HG03175 (cell line): Measurements from ENCODE around the gene REEP6.
A peak's percentile ranks its signal among the peaks of the same experiment; 100 is the strongest.
"Not testable (repeated sequence)": the region's sequence is repeated elsewhere in the genome, so short reads cannot be mapped to it uniquely, and the experiment has no call there.

Experiments
- ATAC-seq: cut with Tn5 transposase; IDR thresholded peaks from one replicate; pipeline ENCODE4 v1.9.1; 2021; ENCODE audit warnings: mild to moderate bottlenecking, moderate library complexity; ENCODE audit not compliant: unreplicated experiment

The REEP6 gene

GRCh38 chr19:1471515-1472160 lies 19.3 kb upstream of the REEP6 start:
- ATAC-seq: no peak

- ATAC-seq: no peak
Observed at GRCh38 chr19:1472231-1473084, 18.5 kb upstream of the REEP6 start.

GRCh38 chr19:1473085-1473851 lies 17.7 kb upstream of the REEP6 start:
- ATAC-seq: no peak

- ATAC-seq: no peak
Observed at GRCh38 chr19:1474011-1474764, 16.8 kb upstream of the REEP6 start.

- ATAC-seq: no peak
Observed at GRCh38 chr19:1474765-1475351, 16.1 kb upstream of the REEP6 start.

- ATAC-seq: no peak
Observed at GRCh38 chr19:1475751-1476437, 15.1 kb upstream of the REEP6 start.

GRCh38 chr19:1477056-1477455 lies 13.9 kb upstream of the REEP6 start:
- ATAC-seq: not testable (repeated sequence)

- peak; percentile 82 for ATAC-seq
Observed at GRCh38 chr19:1478934-1479707, 11.9 kb upstream of the REEP6 start, which contains the start of gene C19orf25. Gene C19orf25, minus strand, starts transcription at chr19:1479215. Its CDS starts 312 bp downstream, at chr19:1478903.

- no peak for ATAC-seq
Observed at GRCh38 chr19:1481224-1481892, 9.6 kb upstream of the REEP6 start.

GRCh38 chr19:1481893-1482360 lies 9.1 kb upstream of the REEP6 start:
- no peak for ATAC-seq

GRCh38 chr19:1482361-1483130 lies 8.4 kb upstream of the REEP6 start:
- ATAC-seq: no peak

GRCh38 chr19:1483131-1483978 lies 7.6 kb upstream of the REEP6 start:
- ATAC-seq: no peak

GRCh38 chr19:1483979-1484428 lies 7.0 kb upstream of the REEP6 start:
- no peak for ATAC-seq

- ATAC-seq: no peak
Observed at GRCh38 chr19:1486720-1487575, 4.0 kb upstream of the REEP6 start.

GRCh38 chr19:1487576-1488281 lies 3.3 kb upstream of the REEP6 start:
- no peak for ATAC-seq
